Measurements from ENCODE around the gene MFN2.

MFN2 gene

DNA sequence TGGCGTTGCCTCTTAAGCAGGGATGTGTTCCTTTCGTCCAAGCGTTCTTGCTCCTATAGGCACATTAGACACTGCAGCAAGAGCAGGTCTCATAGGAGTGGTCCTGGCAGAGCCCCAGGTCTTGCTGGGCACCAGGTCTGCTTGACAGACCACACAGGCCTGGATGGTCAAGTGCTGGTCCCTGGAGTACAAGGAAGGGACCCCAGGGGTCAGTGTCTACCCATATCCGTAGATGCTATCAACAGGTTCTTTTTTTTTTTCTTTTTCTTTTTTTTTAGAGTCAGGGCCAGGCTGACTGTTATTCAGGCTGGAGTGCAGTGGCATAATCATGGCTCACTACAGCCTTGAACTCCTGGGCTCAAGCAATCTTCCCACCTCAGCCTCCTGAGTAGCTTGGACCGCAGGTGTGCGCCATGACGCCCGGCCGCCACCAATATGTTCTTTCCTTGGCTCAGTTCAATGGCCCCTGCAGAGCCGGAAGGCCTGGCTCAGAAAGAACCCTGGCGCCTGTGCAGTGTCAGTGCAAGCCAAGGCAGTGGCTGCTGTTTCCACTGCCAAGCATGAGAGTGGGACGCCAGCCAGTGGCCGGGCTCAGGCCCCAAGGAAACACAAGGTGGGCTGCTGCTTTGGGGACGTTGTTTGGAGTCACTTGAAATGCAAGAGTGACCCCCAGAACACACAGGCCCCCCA, 72.9 kb downstream of the MFN2 start:
- no peak for DNase-seq

GRCh38 chr1:12053752-12054548, 73.7 kb downstream of the MFN2 start:
- no peak for DNase-seq

DNA sequence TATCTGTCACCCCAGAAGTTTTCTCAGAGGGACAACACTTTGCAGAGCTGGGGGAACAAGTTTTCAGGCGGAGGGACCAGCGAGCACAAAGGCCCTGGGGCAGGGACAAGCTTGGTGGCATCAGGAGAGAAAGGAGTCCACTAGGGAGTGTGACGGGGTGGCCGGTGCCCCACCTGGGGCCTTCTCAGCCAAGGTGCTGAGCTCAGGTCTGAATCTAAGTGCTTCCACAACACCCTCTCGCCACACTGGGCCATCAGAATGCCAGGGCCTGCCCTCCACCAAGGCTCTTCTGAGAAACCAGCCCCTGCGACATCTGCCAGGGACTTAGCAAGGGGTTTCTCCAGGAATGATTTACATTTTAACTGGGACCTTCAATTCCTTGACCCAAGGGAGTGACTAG, 75.0 kb downstream of the MFN2 start:
- no peak for DNase-seq

- DNase-seq = no peak
These were observed 76.1 kb downstream of the MFN2 start for GRCh38 chr1:12056331-12056841.

DNA sequence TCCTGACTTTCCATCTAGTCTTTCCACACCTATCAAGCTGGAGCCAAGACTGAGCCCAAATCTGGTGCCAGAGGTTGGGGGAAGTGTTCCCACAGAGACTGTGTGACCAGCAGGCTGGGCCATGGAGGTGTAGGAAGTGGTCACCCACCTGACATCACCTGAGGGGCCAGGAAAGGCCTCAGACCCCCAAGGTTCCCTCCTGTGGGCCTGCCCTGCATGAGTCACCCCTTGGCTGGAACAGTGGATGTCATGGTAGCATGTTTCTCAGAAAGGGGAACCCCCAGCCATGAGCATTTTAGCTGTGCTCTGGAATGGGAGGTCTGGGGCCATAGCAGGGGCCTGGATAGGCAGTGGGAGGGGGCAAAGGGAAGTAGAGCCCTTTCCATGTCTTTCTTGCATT, 77.1 kb downstream of the MFN2 start:
- DNase-seq = no peak

DNA sequence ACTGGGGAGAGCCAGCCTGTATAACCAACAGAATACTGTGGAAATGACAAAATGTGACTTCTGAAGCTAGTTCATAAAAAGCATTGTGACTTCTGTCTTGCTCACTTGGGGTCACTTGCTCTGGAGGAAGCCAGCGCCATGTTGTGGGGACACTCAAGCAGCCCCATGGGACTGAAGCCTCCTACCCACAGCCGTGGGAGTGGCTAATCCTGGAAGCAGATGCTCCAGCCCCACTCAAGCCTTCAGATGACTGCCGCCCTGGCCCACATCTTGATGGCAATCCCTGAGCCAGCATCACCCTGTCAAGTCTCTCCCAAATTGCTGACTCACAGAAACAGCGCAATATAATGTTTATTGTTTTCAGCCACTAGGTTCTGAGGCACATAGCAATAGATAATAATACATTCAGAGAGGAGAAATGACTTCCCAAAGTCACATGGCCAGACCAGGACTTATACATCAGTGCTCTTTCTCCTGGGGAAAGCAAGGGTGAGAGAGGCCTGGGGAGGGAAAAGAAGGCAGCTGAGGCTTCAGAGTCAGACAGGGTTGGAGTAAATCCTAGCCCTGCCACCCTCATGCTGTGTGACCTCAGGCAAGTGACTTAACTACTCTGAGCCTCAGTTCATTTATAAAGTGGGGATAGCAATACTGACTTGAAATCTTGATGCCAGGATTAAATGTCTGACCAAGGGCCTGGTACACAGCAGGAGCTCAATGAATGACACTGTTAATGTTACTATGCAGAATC, 77.9 kb downstream of the MFN2 start:
- no peak for DNase-seq

DNA sequence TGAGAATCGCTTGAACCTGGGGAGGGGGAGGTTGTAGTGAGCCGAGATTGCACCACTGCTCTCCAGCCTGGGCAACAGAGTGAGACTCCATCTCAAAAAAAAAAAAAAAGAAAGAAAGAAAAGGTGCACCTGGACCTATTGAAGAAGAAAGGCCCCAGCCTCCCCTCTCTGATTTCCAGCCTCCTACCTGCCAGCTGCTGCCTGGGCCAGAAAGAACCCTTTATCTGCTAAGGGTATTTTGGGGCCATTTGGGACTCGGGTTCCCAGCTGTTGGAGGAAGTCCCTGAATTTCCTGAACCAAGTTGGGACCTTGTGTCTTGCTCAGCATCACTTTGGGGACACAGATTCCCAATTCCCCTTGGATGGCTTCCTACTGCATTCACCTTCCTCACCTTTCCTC, 79.0 kb downstream of the MFN2 start:
- no peak for DNase-seq

- no peak for DNase-seq
These were observed 79.6 kb downstream of the MFN2 start for GRCh38 chr1:12059722-12060464.

GRCh38 chr1:12060500-12060899, 80.3 kb downstream of the MFN2 start:
- DNase-seq = no peak
